ENCODE results near the gene SLC9A5. TPM values are rescaled to one million over a fixed set of nuclear protein-coding genes. Genes with fewer than 3 reads are reported as not detected.

The SLC9A5 gene, protein sequence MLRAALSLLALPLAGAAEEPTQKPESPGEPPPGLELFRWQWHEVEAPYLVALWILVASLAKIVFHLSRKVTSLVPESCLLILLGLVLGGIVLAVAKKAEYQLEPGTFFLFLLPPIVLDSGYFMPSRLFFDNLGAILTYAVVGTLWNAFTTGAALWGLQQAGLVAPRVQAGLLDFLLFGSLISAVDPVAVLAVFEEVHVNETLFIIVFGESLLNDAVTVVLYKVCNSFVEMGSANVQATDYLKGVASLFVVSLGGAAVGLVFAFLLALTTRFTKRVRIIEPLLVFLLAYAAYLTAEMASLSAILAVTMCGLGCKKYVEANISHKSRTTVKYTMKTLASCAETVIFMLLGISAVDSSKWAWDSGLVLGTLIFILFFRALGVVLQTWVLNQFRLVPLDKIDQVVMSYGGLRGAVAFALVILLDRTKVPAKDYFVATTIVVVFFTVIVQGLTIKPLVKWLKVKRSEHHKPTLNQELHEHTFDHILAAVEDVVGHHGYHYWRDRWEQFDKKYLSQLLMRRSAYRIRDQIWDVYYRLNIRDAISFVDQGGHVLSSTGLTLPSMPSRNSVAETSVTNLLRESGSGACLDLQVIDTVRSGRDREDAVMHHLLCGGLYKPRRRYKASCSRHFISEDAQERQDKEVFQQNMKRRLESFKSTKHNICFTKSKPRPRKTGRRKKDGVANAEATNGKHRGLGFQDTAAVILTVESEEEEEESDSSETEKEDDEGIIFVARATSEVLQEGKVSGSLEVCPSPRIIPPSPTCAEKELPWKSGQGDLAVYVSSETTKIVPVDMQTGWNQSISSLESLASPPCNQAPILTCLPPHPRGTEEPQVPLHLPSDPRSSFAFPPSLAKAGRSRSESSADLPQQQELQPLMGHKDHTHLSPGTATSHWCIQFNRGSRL
- 1.5 and 2.4 TPM in 2 replicates for total RNA-seq

DNA sequence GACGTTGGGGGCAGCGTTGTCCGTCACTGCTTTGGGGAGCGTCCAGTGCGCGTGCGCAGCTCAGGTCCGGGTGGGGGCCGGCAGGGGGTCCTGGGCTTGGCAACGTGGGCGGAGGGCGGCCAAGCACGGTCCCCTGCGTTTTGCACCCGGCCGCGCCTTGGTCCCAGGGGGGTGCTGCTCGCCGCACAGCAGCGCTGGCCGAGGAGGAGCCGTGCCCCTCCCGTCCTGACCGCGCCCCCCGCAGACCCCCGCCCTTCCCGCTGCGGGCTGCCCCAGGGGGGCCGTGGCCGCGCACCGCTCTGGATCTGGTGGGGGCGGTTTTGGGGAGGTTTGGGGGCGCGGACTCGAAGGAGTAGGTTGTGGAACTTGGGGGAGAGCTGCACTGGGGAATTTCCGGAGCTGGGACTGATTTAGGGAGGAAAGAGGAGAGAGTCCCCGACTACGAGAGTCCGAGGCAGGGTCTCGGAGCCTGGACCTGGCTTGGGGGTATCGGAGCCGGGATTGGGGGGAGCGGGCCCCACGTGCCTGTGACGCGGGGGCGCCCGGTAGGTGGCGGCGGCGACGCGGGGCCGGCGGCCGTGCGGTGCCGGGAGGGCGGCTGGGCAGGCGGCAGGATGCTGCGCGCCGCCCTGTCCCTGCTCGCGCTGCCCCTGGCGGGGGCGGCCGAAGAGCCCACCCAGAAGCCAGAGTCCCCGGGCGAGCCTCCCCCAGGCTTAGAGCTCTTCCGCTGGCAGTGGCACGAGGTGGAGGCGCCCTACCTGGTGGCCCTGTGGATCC is at the start of gene SLC9A5:
TSS of gene SLC9A5 (plus strand) at position 579 of the 777 bp plus-strand sequence. CDS start at position 615, 36 bp downstream.

DNA sequence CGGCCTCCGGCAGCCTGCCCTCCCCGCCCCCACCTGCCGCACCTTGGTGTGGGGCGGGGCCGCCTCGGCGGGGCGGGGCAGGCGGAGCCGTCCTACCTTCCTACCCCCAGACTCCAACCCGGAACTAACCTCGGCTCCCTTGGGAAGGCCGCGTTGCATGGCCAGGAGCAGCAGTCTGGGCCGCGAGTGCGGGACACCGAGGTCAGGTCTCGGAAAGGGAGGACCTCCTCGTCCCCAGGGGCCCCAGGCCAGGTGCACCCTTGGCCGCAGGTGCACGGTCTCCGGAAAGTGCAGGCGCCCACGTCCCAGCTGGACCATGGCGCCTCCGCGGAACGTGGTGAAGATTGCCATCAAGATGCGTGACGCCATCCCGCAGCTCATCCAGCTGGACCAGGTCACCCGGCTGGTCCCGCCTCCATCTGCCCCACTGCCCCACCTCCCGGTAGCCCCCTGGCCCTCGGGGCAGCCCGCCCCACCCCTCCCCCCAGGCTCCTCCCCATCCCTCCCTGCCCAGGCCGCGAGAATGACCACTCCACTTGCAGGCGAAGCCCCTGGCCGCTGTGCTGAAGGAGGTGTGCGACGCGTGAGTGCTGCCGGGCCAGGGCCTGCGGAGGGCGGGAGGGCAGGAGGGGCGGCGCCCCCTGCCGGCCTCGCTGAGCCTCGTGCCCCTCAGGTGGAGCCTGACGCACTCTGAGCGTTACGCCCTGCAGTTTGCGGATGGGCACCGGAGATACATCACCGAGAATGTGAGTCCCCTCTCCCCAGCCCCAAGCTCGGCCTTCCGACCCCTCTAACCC is 49.6 kb upstream of the SLC9A5 start, which contains the start of gene ELMO3:
TSS of gene ELMO3 (plus strand) at position 121 of the 797 bp plus-strand sequence. CDS start at position 317, 196 bp downstream.

DNA sequence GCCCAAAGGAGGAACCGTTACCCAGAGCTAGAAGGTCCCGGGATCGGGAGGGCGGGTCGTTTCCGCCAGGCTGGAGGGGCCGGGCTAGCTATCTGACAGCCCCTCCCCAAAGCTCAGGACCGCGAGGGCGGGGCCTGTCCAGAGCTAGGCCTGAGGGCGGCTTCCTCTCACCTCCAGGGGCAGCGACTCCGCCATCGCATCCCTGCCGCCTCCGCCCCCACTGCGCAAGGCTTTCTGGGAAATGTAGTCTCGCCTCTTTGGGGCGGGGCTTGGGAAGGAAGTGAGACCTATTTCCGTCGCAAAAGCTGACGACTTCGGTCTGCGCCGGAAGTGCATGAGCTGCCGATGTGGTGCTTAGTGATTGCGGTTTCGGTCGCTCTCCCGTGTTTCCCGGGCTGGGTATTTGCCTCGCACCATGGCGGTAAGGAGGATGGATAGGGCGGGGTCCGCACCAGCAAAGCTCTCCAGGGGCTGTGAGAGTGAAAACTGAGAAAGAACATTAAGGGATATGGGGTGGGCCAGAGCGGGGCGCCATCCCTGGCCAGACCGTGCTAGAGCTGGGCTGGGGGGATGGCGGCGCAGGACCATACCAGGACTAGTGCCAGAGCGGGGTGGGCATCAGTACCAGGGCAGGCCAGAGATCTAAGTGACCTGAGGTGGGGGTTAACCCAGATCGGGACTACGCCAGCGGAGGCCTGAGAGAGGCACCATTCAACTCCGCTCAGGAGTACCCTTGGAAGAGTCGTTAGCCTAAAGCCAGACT is 21.8 kb upstream of the SLC9A5 start, which contains the start of gene TMEM208:
TSS of gene TMEM208 (plus strand) at position 327 of the 763 bp plus-strand sequence. CDS start at position 416, 89 bp downstream.

DNA sequence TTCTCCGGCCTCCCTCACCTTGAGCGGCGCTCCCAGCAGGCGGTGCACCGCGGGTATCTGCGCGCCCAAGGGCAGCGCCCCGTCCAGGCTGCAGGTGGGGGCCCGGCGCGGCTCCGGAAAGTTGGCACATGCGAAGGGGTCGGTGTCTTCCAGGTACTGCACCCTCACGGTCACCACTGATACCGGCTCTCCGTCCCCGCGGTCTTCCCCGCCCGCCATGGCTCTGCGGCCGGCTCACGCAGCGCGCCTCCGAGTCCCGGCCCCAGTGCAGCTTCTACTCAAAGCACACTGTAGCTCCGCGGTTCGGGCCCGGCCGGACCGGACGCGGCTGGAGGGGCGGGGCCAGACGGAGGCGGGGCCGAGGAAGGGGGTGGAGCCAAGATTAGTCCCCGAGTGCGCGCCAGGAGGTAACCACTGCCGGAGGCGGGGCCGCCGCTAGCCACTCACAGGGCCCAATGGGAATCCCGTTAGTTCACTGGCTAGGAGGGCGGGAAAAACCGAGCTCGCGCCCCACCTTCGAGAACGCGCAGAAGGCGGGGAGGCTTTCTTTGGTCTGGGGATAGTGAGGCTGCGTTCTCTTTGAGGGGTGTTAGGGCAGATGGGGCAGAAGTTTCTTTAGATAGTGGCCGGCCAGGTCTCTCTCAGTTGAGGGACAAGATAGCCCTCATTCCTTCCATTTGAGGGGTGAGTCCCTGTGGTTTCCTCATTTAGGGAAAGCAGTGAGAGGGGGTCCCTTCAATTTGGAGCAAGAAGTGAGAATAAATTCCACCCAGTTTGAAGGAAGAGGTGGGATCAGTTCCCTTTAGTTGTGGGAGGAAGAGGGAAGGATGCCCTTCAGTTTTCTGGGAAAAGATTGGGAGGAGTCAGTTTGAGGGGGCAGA is 1.3 kb upstream of the SLC9A5 start, which contains the start of gene FHOD1:
TSS of gene FHOD1 (minus strand) at position 290 of the 881 bp plus-strand sequence. CDS start at position 219, 71 bp downstream.

DNA sequence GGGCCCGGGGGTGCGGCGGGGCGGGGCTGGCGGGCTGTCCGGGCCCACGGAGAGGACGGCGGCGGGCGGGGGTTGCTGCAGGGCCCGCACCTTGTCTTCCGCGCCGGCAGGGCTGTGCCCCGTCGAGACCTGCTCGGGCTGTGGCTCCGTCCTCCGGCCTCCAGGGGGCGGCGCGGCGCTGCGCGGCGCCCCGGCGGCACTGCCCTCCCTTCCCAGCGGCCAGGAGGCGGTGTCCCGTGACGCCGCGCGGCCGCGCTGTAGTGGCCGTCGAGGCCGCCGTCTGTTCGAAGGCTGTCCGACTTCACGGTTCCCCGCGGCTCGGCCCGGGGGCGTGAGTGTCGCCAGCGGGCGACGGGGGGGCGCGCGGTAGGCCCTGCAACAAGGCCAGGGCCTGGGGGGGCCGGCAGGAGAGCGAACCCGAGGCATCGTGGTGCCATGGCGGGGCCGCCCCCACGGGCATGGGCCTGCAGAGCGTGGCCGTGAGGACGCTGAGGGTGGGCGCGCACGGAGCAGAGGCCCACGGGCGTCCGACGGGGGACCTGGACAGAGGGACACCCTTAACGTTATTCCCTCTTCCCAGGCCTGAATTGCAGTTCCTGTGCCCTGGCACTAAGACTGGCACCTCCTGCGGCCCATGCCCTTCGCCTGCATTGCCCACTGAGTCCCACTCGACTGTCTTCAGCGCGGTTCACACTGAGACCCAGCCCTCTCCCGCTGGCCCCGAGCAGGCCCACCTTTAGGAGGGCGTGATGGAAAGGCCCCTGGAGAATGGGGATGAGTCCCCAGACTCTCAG is 30.7 kb downstream of the SLC9A5 start, which contains the start of gene PLEKHG4:
TSS of gene PLEKHG4 (plus strand) at position 237 of the 794 bp plus-strand sequence. CDS start at position 750, 513 bp downstream.

Other genes with a start within 250 kb of the SLC9A5 start
- 98.3 and 162 TPM in 2 replicates for gene CBFB, start 219.8 kb upstream of the SLC9A5 start, total RNA-seq
- gene PHAF1, start 139.0 kb upstream of the SLC9A5 start, total RNA-seq = 12.2 and 20.3 TPM in 2 replicates
- gene B3GNT9, start 98.0 kb upstream of the SLC9A5 start, total RNA-seq = 33.4 and 51.1 TPM in 2 replicates
- gene TRADD, start 89.1 kb upstream of the SLC9A5 start, total RNA-seq = 16.5 and 19.0 TPM in 2 replicates
- gene FBXL8, start 89.0 kb upstream of the SLC9A5 start, total RNA-seq = 11.6 and 13.1 TPM in 2 replicates
- gene HSF4, start 84.2 kb upstream of the SLC9A5 start, total RNA-seq = 6.5 and 7.9 TPM in 2 replicates
- 21.1 and 22.9 TPM in 2 replicates for gene NOL3, start 78.4 kb upstream of the SLC9A5 start, total RNA-seq
- 9.8 and 12.4 TPM in 2 replicates for gene MATCAP1, start 65.0 kb upstream of the SLC9A5 start, total RNA-seq
- gene EXOC3L1, start 58.8 kb upstream of the SLC9A5 start, total RNA-seq = not detected in 2 replicates
- 68.0 and 85.7 TPM in 2 replicates for gene E2F4, start 56.8 kb upstream of the SLC9A5 start, total RNA-seq
- gene ELMO3, start 49.8 kb upstream of the SLC9A5 start, total RNA-seq = 0.30 and 0.42 TPM in 2 replicates
- 26.4 and 61.5 TPM in 2 replicates for gene TMEM208, start 21.8 kb upstream of the SLC9A5 start, total RNA-seq
- gene FHOD1, start 1.5 kb upstream of the SLC9A5 start, total RNA-seq = 8.0 and 25.0 TPM in 2 replicates
- 13.1 and 28.2 TPM in 2 replicates for gene PLEKHG4, start 30.6 kb downstream of the SLC9A5 start, total RNA-seq
- gene KCTD19, start 77.8 kb downstream of the SLC9A5 start, total RNA-seq = not detected in 2 replicates
- gene LRRC36, start 77.8 kb downstream of the SLC9A5 start, total RNA-seq = not detected in 2 replicates
- gene TPPP3, start 144.5 kb downstream of the SLC9A5 start, total RNA-seq = 0.46 and 0.59 TPM in 2 replicates
- gene ZDHHC1, start 167.5 kb downstream of the SLC9A5 start, total RNA-seq = 5.6 and 6.4 TPM in 2 replicates
- gene HSD11B2, start 182.1 kb downstream of the SLC9A5 start, total RNA-seq = 0.59 TPM in 1 of 2 replicates, not detected in the other
- 104 and 140 TPM in 2 replicates for gene ATP6V0D1, start 232.2 kb downstream of the SLC9A5 start, total RNA-seq
- gene AGRP, start 234.6 kb downstream of the SLC9A5 start, total RNA-seq = not detected in 2 replicates